HG03378 (cell line): ENCODE results near the gene MYH11.
"Not testable (repeated sequence)": the region's sequence is repeated elsewhere in the genome, so short reads cannot be mapped to it uniquely, and the experiment has no call there.

Source experiments
- ATAC-seq: cut with Tn5 transposase; IDR thresholded peaks from one replicate; pipeline ENCODE4 v1.9.1; 2021; ENCODE audit warnings: mild to moderate bottlenecking, moderate library complexity; ENCODE audit not compliant: unreplicated experiment

MYH11 gene

GRCh38 chr16:15757077-15757386 lies 99.8 kb downstream of the MYH11 start:
- ATAC-seq: no peak

- ATAC-seq: no peak
Observed at GRCh38 chr16:15754821-15755534, 101.8 kb downstream of the MYH11 start.

- no peak for ATAC-seq
Observed at GRCh38 chr16:15752717-15753488, 103.9 kb downstream of the MYH11 start.

GRCh38 chr16:15751940-15752339 lies 104.9 kb downstream of the MYH11 start:
- ATAC-seq: no peak

GRCh38 chr16:15749985-15750384 lies 106.8 kb downstream of the MYH11 start:
- no peak for ATAC-seq

GRCh38 chr16:15749371-15749770 lies 107.5 kb downstream of the MYH11 start:
- ATAC-seq: no peak

GRCh38 chr16:15748654-15749053 lies 108.2 kb downstream of the MYH11 start:
- no peak for ATAC-seq

GRCh38 chr16:15747937-15748336 lies 108.9 kb downstream of the MYH11 start:
- ATAC-seq: no peak

GRCh38 chr16:15746332-15746731 lies 110.5 kb downstream of the MYH11 start:
- ATAC-seq: no peak

- no peak for ATAC-seq
Observed at GRCh38 chr16:15743657-15744056, 113.2 kb downstream of the MYH11 start.

GRCh38 chr16:15742716-15743115 lies 114.1 kb downstream of the MYH11 start:
- no peak for ATAC-seq

- no peak for ATAC-seq
Observed at GRCh38 chr16:15741207-15741871, 115.5 kb downstream of the MYH11 start.

GRCh38 chr16:15739950-15740349 lies 116.9 kb downstream of the MYH11 start:
- no peak for ATAC-seq

GRCh38 chr16:15739464-15739863 lies 117.4 kb downstream of the MYH11 start:
- ATAC-seq: no peak

GRCh38 chr16:15737140-15737644 lies 119.6 kb downstream of the MYH11 start:
- ATAC-seq: no peak

- ATAC-seq: no peak
Observed at GRCh38 chr16:15736529-15736928, 120.3 kb downstream of the MYH11 start.

GRCh38 chr16:15735610-15736009 lies 121.2 kb downstream of the MYH11 start:
- no peak for ATAC-seq

- ATAC-seq: no peak
Observed at GRCh38 chr16:15732416-15732815, 124.4 kb downstream of the MYH11 start.

- ATAC-seq: no peak
Observed at GRCh38 chr16:15729152-15729551, 127.7 kb downstream of the MYH11 start.

- ATAC-seq: not testable (repeated sequence)
Observed at GRCh38 chr16:15727697-15728096, 129.1 kb downstream of the MYH11 start.

- ATAC-seq: no peak
Observed at GRCh38 chr16:15726715-15727114, 130.1 kb downstream of the MYH11 start.
